Measurements from ENCODE around the gene CDC45.

The CDC45 gene

GRCh38 chr22:19494676-19495173 lies 15.0 kb downstream of the CDC45 start:
- no peaks in the 10 kb centered on the region for H3K36me3 ChIP-seq (ENCODE audit: control insufficient read depth in 5 of 5, insufficient read depth in 5 of 5, low read length in 5 of 5)
- peaks cover 0 to 9% (median 0%) of the 10 kb centered on the region in 5 donors for H3K4me1 ChIP-seq (ENCODE audit: control insufficient read depth in 5 of 5, insufficient read depth in 5 of 5, low read length in 5 of 5)
- no peak overlapping the region for H3K4me3 ChIP-seq (ENCODE audit: low read depth in 1 of 5, low read length in 5 of 5)
- H3K9ac ChIP-seq (ENCODE audit: low read length in 5 of 5): no peak overlapping the region
- H3K27ac ChIP-seq (ENCODE audit: low read depth, low read length): no peak overlapping the region
- no peaks in the 10 kb centered on the region for H3K9me3 ChIP-seq (ENCODE audit: control insufficient read depth in 5 of 5, low read length in 5 of 5)
- H3K27me3 ChIP-seq (ENCODE audit: control insufficient read depth in 5 of 5, insufficient read depth in 4 of 5, low read length in 5 of 5): no peaks in the 10 kb centered on the region

- H3K36me3 ChIP-seq (ENCODE audit: control insufficient read depth in 5 of 5, insufficient read depth in 5 of 5, low read length in 5 of 5): no peaks in the 10 kb centered on the region
- peaks cover 0 to 9% (median 0%) of the 10 kb centered on the region in 5 donors for H3K4me1 ChIP-seq (ENCODE audit: control insufficient read depth in 5 of 5, insufficient read depth in 5 of 5, low read length in 5 of 5)
- no peak overlapping the region for H3K27ac ChIP-seq (ENCODE audit: low read depth, low read length)
- no peak overlapping the region for H3K4me3 ChIP-seq (ENCODE audit: low read depth in 1 of 5, low read length in 5 of 5)
- no peak overlapping the region for H3K9ac ChIP-seq (ENCODE audit: low read length in 5 of 5)
- H3K27me3 ChIP-seq (ENCODE audit: control insufficient read depth in 5 of 5, insufficient read depth in 4 of 5, low read length in 5 of 5): no peaks in the 10 kb centered on the region
- no peaks in the 10 kb centered on the region for H3K9me3 ChIP-seq (ENCODE audit: control insufficient read depth in 5 of 5, low read length in 5 of 5)
Observed at GRCh38 chr22:19495562-19496323, 16.0 kb downstream of the CDC45 start.

DNA sequence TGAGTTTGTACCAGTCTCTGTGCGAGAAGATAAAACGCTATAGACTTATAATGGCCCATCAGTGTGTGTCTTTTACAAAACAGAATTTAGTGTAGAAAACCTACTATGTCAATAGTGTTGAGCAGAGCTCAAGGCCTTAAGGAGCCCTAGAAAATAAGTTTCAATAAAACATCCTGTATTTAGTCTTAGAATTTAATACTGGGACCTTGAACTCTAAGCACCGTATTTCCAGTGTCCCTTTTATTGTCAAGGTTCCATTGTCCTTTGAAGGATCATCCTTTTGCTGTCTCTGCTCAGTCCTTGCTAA lies 16.6 kb downstream of the CDC45 start:
- no peak overlapping the region for H3K9ac ChIP-seq (ENCODE audit: low read length in 5 of 5)
- H3K4me3 ChIP-seq (ENCODE audit: low read depth in 1 of 5, low read length in 5 of 5): no peak overlapping the region
- H3K27me3 ChIP-seq (ENCODE audit: control insufficient read depth in 5 of 5, insufficient read depth in 4 of 5, low read length in 5 of 5): no peaks in the 10 kb centered on the region
- no peak overlapping the region for H3K27ac ChIP-seq (ENCODE audit: low read depth, low read length)
- no peaks in the 10 kb centered on the region for H3K36me3 ChIP-seq (ENCODE audit: control insufficient read depth in 5 of 5, insufficient read depth in 5 of 5, low read length in 5 of 5)
- no peaks in the 10 kb centered on the region for H3K9me3 ChIP-seq (ENCODE audit: control insufficient read depth in 5 of 5, low read length in 5 of 5)
- peaks cover 0 to 9% (median 0%) of the 10 kb centered on the region in 5 donors for H3K4me1 ChIP-seq (ENCODE audit: control insufficient read depth in 5 of 5, insufficient read depth in 5 of 5, low read length in 5 of 5)

- H3K27ac ChIP-seq (ENCODE audit: low read depth, low read length): no peak overlapping the region
- H3K36me3 ChIP-seq (ENCODE audit: control insufficient read depth in 5 of 5, insufficient read depth in 5 of 5, low read length in 5 of 5): no peaks in the 10 kb centered on the region
- no peak overlapping the region for H3K9ac ChIP-seq (ENCODE audit: low read length in 5 of 5)
- no peaks in the 10 kb centered on the region for H3K9me3 ChIP-seq (ENCODE audit: control insufficient read depth in 5 of 5, low read length in 5 of 5)
- H3K27me3 ChIP-seq (ENCODE audit: control insufficient read depth in 5 of 5, insufficient read depth in 4 of 5, low read length in 5 of 5): no peaks in the 10 kb centered on the region
- peaks cover 0 to 9% (median 0%) of the 10 kb centered on the region in 5 donors for H3K4me1 ChIP-seq (ENCODE audit: control insufficient read depth in 5 of 5, insufficient read depth in 5 of 5, low read length in 5 of 5)
- no peak overlapping the region for H3K4me3 ChIP-seq (ENCODE audit: low read depth in 1 of 5, low read length in 5 of 5)
Observed at GRCh38 chr22:19497245-19497644, 17.5 kb downstream of the CDC45 start.

DNA sequence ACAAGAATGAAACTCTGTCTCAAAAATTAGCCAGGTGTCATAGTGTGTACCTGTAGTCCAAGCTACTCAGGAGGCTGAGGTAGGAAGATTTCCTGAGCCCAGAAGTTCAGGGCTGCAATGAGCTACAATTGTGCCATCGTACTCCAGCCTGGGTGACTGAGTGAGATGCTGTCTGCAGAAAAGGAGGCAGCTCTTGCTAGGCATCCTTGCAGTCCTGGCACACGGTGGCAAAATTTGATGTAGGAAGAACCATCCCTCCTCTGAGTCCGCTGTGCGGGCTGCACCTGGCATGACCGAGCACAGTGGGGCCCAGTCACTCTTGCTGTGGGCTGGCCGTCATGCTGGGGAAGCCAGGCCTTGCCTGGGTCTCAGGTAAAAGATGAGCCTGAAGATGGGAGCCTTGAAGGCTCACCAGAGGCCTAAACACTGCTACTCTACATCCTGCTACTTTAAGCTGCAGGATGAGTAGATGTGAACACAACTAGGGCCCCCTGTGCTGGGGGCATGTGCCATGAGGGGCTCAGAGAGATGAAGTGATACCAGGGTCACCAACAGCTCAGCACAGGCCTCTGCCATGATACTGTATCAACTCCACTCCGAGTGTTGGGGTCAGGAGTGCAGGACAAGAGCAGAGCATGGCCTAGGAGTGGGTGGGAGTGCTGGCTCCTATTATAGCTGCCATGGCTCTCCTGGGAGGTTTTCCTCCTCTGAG lies 18.6 kb downstream of the CDC45 start:
- Histone ChIP-seq H3K27ac (ENCODE audit: low read depth, low read length) (no peak overlapping the region), H3K4me1 (ENCODE audit: control insufficient read depth in 5 of 5, insufficient read depth in 5 of 5, low read length in 5 of 5) (peaks cover 0 to 9% (median 0%) of the 10 kb centered on the region in 5 donors), H3K27me3 (ENCODE audit: control insufficient read depth in 5 of 5, insufficient read depth in 4 of 5, low read length in 5 of 5) (no peaks in the 10 kb centered on the region), H3K9me3 (ENCODE audit: control insufficient read depth in 5 of 5, low read length in 5 of 5) (no peaks in the 10 kb centered on the region), H3K9ac (ENCODE audit: low read length in 5 of 5) (no peak overlapping the region), H3K36me3 (ENCODE audit: control insufficient read depth in 5 of 5, insufficient read depth in 5 of 5, low read length in 5 of 5) (no peaks in the 10 kb centered on the region), H3K4me3 (ENCODE audit: low read depth in 1 of 5, low read length in 5 of 5) (no peak overlapping the region)

DNA sequence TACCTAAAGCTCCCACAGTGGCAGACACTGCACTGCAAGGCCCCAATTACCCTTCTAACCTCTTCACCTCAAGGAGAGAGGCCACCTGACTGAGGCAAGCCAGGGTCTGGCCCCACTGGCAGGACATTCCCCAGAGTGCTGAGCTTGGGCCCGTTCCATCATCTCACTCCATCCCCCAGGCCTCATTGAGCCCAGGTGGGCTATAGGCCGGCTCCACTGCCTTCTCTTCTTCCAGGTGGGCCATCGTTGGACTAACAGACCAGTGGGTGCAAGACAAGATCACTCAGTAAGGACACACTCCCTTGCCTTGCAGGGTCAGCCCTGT lies 19.1 kb downstream of the CDC45 start:
- H3K4me1 ChIP-seq (ENCODE audit: control insufficient read depth in 5 of 5, insufficient read depth in 5 of 5, low read length in 5 of 5): peaks cover 0 to 9% (median 0%) of the 10 kb centered on the region in 5 donors
- no peaks in the 10 kb centered on the region for H3K27me3 ChIP-seq (ENCODE audit: control insufficient read depth in 5 of 5, insufficient read depth in 4 of 5, low read length in 5 of 5)
- no peaks in the 10 kb centered on the region for H3K9me3 ChIP-seq (ENCODE audit: control insufficient read depth in 5 of 5, low read length in 5 of 5)
- H3K27ac ChIP-seq (ENCODE audit: low read depth, low read length): no peak overlapping the region
- no peak overlapping the region for H3K9ac ChIP-seq (ENCODE audit: low read length in 5 of 5)
- H3K36me3 ChIP-seq (ENCODE audit: control insufficient read depth in 5 of 5, insufficient read depth in 5 of 5, low read length in 5 of 5): no peaks in the 10 kb centered on the region
- H3K4me3 ChIP-seq (ENCODE audit: low read depth in 1 of 5, low read length in 5 of 5): no peak overlapping the region

- Histone ChIP-seq H3K36me3 (ENCODE audit: control insufficient read depth in 5 of 5, insufficient read depth in 5 of 5, low read length in 5 of 5) (no peaks in the 10 kb centered on the region), H3K9ac (ENCODE audit: low read length in 5 of 5) (no peak overlapping the region), H3K4me3 (ENCODE audit: low read depth in 1 of 5, low read length in 5 of 5) (no peak overlapping the region), H3K27me3 (ENCODE audit: control insufficient read depth in 5 of 5, insufficient read depth in 4 of 5, low read length in 5 of 5) (no peaks in the 10 kb centered on the region), H3K9me3 (ENCODE audit: control insufficient read depth in 5 of 5, low read length in 5 of 5) (no peaks in the 10 kb centered on the region), H3K4me1 (ENCODE audit: control insufficient read depth in 5 of 5, insufficient read depth in 5 of 5, low read length in 5 of 5) (peaks cover 0 to 9% (median 0%) of the 10 kb centered on the region in 5 donors), H3K27ac (ENCODE audit: low read depth, low read length) (no peak overlapping the region)
Observed at GRCh38 chr22:19499236-19499879, 19.6 kb downstream of the CDC45 start.

- no peaks in the 10 kb centered on the region for H3K27me3 ChIP-seq (ENCODE audit: control insufficient read depth in 5 of 5, insufficient read depth in 4 of 5, low read length in 5 of 5)
- peaks cover 0 to 9% (median 0%) of the 10 kb centered on the region in 5 donors for H3K4me1 ChIP-seq (ENCODE audit: control insufficient read depth in 5 of 5, insufficient read depth in 5 of 5, low read length in 5 of 5)
- no peak overlapping the region for H3K9ac ChIP-seq (ENCODE audit: low read length in 5 of 5)
- no peak overlapping the region for H3K4me3 ChIP-seq (ENCODE audit: low read depth in 1 of 5, low read length in 5 of 5)
- no peaks in the 10 kb centered on the region for H3K9me3 ChIP-seq (ENCODE audit: control insufficient read depth in 5 of 5, low read length in 5 of 5)
- H3K27ac ChIP-seq (ENCODE audit: low read depth, low read length): no peak overlapping the region
- H3K36me3 ChIP-seq (ENCODE audit: control insufficient read depth in 5 of 5, insufficient read depth in 5 of 5, low read length in 5 of 5): no peaks in the 10 kb centered on the region
Observed at GRCh38 chr22:19499880-19500242, 20.1 kb downstream of the CDC45 start.

DNA sequence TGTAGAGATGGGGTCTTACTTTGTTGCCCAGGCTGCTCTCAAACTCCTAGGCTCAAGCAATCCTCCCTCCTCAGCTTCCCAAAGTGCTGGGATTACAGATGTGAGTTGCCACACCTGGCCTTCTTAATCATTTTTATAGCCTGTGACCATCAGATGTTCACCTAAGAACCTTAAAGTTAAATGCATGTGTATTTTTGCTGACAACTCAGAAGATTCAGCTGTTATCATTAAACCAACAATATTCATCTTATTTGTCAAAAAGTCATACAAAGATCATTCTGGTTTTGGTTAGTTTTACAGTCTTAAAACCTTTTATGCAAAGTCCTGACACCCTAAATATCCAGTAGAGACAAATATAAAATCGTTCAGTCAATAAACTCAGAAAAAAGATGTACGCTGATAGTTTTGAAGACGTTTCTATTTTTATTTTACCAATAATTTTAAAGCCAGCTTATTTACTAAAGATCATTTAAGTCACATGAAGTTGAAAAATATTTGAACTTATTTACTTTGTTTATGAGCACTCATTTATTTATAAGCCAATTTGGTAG lies 22.3 kb downstream of the CDC45 start:
- H3K9ac ChIP-seq (ENCODE audit: low read length in 5 of 5): no peak overlapping the region
- H3K27me3 ChIP-seq (ENCODE audit: control insufficient read depth in 5 of 5, insufficient read depth in 4 of 5, low read length in 5 of 5): no peaks in the 10 kb centered on the region
- no peak overlapping the region for H3K27ac ChIP-seq (ENCODE audit: low read depth, low read length)
- H3K9me3 ChIP-seq (ENCODE audit: control insufficient read depth in 5 of 5, low read length in 5 of 5): no peaks in the 10 kb centered on the region
- H3K36me3 ChIP-seq (ENCODE audit: control insufficient read depth in 5 of 5, insufficient read depth in 5 of 5, low read length in 5 of 5): no peaks in the 10 kb centered on the region
- peaks cover 0 to 6% (median 0%) of the 10 kb centered on the region in 5 donors for H3K4me1 ChIP-seq (ENCODE audit: control insufficient read depth in 5 of 5, insufficient read depth in 5 of 5, low read length in 5 of 5)
- no peak overlapping the region for H3K4me3 ChIP-seq (ENCODE audit: low read depth in 1 of 5, low read length in 5 of 5)

DNA sequence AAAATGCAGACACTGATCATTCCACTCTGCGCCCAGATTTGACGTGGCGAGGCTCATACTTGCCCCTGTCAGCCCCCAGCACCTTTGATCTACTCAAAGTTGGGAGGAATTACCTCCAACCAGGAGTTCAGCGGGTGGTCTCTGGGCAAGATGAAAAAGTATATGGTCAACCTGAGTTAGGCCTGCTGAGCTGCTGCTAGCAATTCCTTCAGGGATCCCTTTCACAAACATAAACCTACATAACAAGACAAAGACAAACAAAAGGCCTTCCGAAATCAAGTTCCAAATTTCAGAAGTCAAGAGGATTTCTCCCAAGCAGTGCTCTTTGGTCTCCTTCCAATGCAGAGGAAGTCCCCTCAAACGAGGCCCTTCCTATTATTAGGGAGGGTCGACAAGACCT lies 23.6 kb downstream of the CDC45 start:
- Histone ChIP-seq H3K4me1 (ENCODE audit: control insufficient read depth in 5 of 5, insufficient read depth in 5 of 5, low read length in 5 of 5) (no peaks in the 10 kb centered on the region), H3K9ac (ENCODE audit: low read length in 5 of 5) (no peak overlapping the region), H3K36me3 (ENCODE audit: control insufficient read depth in 5 of 5, insufficient read depth in 5 of 5, low read length in 5 of 5) (no peaks in the 10 kb centered on the region), H3K9me3 (ENCODE audit: control insufficient read depth in 5 of 5, low read length in 5 of 5) (no peaks in the 10 kb centered on the region), H3K27me3 (ENCODE audit: control insufficient read depth in 5 of 5, insufficient read depth in 4 of 5, low read length in 5 of 5) (no peaks in the 10 kb centered on the region), H3K27ac (ENCODE audit: low read depth, low read length) (no peak overlapping the region), H3K4me3 (ENCODE audit: low read depth in 1 of 5, low read length in 5 of 5) (no peak overlapping the region)
